Ovary (tissue), 3 donors: Measurements from ENCODE around the gene KCNJ6.

Experiments
- EP300 ChIP-seq: sonication (generic); formaldehyde crosslinking; IDR thresholded peaks from one replicate; pipeline ENCODE4 v1.6.1; 2017; ENCODE audit warnings: antibody characterized with exemption
- POLR2A ChIP-seq: fragments of 450-650 bp; IDR thresholded peaks from one replicate; pipeline ENCODE4 v1.6.1; 2017; ENCODE audit warnings: antibody characterized with exemption, mild to moderate bottlenecking, moderate library complexity
- TF ChIP-seq, protein P1 (sequence below), 3 donors: fragments of 450-650 bp in 2 of 3; fragments of 200-600 bp in 1 of 3; IDR thresholded peaks; one replicate each; pipeline versions ENCODE4 v1.5.1 to v1.8.0; 2016 to 2022; ENCODE audit warnings: antibody characterized with exemption in 3 of 3, mild to moderate bottlenecking in 1 of 3
- donor health status: DM: no; HTN: no; CAD: no.

DNA sequence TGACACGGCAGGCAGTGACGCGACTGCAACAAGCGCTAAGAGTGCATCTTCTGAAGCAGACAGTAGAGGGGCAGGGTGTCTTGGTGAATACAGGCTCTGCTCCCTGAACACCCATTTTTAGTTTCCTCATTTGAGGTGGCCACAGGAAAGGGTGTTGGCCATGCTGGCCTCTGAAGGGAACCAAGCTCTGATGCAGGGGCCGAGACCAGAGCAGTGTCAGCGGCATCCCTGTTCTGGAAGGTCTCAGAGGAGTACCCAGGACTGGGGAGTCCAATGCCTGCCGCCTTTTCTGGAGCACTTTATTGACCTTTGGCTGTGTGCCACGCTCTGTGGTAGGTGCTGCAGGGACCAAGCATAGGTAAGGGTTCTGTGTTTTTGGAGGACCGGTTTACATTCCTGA is 100.4 kb downstream of the KCNJ6 start:
- TF ChIP-seq, protein P1, sequence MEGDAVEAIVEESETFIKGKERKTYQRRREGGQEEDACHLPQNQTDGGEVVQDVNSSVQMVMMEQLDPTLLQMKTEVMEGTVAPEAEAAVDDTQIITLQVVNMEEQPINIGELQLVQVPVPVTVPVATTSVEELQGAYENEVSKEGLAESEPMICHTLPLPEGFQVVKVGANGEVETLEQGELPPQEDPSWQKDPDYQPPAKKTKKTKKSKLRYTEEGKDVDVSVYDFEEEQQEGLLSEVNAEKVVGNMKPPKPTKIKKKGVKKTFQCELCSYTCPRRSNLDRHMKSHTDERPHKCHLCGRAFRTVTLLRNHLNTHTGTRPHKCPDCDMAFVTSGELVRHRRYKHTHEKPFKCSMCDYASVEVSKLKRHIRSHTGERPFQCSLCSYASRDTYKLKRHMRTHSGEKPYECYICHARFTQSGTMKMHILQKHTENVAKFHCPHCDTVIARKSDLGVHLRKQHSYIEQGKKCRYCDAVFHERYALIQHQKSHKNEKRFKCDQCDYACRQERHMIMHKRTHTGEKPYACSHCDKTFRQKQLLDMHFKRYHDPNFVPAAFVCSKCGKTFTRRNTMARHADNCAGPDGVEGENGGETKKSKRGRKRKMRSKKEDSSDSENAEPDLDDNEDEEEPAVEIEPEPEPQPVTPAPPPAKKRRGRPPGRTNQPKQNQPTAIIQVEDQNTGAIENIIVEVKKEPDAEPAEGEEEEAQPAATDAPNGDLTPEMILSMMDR (IDR thresholded peaks at IDR 0.05): no peak
- no peak for TF ChIP-seq POLR2A
- no peak for TF ChIP-seq EP300
